Measurements from ENCODE around the gene ANKRD23.

The ANKRD23 gene

DNA sequence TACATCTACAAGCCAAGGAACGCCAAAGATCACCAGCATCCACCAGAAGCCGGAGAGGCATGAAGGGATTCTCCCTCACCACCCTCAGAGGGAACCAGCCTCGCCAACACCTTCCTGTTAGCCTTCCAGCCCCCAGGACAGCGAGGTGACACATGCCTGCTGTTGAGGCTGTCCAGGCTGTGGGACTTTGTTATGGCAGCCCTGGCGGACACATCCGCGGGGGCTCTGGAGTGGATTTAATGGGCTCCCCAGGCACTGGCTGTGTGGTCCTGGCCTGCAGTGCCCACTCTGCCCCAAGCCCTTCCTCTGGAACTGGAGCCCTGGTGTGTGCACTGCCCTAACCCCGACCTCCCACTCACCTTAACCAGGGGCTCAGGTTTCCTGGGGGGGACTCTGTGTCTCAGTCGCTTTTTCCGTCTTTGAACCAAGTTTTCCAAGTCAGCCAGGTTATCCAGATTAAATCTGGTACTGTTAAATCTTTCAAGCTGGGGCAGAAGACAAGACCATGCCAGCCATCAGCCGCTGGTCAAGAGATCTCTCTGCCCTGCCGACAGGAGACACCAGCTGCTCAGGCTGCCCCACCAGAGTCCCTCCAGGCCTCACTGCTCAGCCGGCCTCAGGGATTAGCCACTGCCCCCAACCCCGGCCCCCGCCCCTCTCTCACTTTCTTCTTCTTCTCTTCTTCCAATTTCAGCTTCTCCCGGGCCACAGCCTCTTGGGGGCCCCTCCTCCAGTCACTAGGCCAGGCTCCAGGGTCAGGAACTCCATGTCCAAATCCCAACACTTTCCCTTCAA lies 1.9 kb downstream of the ANKRD23 start:
- H3K27ac ChIP-seq, result no peak overlapping the region
- DNase-seq, result no peak
- TF ChIP-seq, protein P1, sequence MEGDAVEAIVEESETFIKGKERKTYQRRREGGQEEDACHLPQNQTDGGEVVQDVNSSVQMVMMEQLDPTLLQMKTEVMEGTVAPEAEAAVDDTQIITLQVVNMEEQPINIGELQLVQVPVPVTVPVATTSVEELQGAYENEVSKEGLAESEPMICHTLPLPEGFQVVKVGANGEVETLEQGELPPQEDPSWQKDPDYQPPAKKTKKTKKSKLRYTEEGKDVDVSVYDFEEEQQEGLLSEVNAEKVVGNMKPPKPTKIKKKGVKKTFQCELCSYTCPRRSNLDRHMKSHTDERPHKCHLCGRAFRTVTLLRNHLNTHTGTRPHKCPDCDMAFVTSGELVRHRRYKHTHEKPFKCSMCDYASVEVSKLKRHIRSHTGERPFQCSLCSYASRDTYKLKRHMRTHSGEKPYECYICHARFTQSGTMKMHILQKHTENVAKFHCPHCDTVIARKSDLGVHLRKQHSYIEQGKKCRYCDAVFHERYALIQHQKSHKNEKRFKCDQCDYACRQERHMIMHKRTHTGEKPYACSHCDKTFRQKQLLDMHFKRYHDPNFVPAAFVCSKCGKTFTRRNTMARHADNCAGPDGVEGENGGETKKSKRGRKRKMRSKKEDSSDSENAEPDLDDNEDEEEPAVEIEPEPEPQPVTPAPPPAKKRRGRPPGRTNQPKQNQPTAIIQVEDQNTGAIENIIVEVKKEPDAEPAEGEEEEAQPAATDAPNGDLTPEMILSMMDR (IDR thresholded peaks at IDR 0.05), result no peak

GRCh38 chr2:96839875-96840850 lies 3.7 kb downstream of the ANKRD23 start:
- no peak overlapping the region for H3K4me3 ChIP-seq
- DNase-seq, result no peak
- peaks cover 0 to 39% (median 17%) of the 10 kb centered on the region in 3 donors for H3K36me3 ChIP-seq
- intact Hi-C loops (cut with DNase I; ENCODE audit: low total_unique reads), result no loop called here
- TF ChIP-seq, protein P1 (IDR thresholded peaks at IDR 0.05), result no peak
- H3K9me3 ChIP-seq, result no peaks in the 10 kb centered on the region
- no peaks in the 10 kb centered on the region for H3K27me3 ChIP-seq
- H3K4me1 ChIP-seq, result peaks cover 0 to 11% (median 2%) of the 10 kb centered on the region in 4 donors
- H3K27ac ChIP-seq, result no peak overlapping the region

More for the DNA sequence above, 1.9 kb downstream of the ANKRD23 start:
- Histone ChIP-seq H3K9me3 (no peaks in the 10 kb centered on the region), H3K4me3 (no peak overlapping the region), H3K27me3 (no peaks in the 10 kb centered on the region), H3K4me1 (peaks cover 0 to 11% (median 2%) of the 10 kb centered on the region in 4 donors), H3K36me3 (peaks cover 0 to 52% (median 25%) of the 10 kb centered on the region in 3 donors)
- intact Hi-C loops (cut with DNase I; ENCODE audit: low total_unique reads), result no loop called here

DNA sequence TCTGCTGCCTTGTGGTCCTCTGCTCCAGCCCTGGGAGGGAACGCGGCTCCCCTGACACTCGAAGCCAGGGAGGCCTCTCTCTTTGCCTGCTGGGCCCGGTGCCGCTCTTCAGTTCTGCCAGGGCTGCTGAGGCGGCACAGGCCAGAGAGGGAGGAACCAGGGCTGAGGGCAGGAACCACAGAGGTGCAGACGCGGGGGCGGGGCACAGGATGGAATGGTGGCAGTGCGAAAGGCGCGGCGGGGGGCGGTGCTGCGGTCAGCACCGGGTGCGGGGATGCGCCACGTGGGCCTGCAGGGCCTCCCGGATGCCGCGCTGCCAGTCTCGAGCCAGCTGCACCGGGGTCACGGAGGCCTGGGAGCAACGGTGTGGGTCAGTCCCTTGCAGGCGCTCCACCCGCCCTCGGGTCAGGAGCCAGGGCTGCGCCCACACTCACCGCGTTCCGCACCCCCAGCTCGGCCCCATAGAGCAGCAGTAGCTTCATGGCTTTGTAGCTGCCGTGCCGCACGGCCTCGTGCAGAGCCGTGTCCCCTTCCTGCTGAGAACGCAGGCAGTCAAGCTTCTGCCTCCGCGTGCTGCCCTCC lies 4.4 kb downstream of the ANKRD23 start:
- H3K4me3 ChIP-seq, result no peak overlapping the region
- intact Hi-C loops (cut with DNase I; ENCODE audit: low total_unique reads), result no loop called here
- TF ChIP-seq, protein P1 (IDR thresholded peaks at IDR 0.05), result no peak
- H3K4me1 ChIP-seq, result peaks cover 0 to 11% (median 2%) of the 10 kb centered on the region in 4 donors
- H3K9me3 ChIP-seq, result no peaks in the 10 kb centered on the region
- H3K27ac ChIP-seq, result no peak overlapping the region
- H3K36me3 ChIP-seq, result peaks cover 0 to 47% (median 14%) of the 10 kb centered on the region in 3 donors
- no peak for DNase-seq
- no peaks in the 10 kb centered on the region for H3K27me3 ChIP-seq

DNA sequence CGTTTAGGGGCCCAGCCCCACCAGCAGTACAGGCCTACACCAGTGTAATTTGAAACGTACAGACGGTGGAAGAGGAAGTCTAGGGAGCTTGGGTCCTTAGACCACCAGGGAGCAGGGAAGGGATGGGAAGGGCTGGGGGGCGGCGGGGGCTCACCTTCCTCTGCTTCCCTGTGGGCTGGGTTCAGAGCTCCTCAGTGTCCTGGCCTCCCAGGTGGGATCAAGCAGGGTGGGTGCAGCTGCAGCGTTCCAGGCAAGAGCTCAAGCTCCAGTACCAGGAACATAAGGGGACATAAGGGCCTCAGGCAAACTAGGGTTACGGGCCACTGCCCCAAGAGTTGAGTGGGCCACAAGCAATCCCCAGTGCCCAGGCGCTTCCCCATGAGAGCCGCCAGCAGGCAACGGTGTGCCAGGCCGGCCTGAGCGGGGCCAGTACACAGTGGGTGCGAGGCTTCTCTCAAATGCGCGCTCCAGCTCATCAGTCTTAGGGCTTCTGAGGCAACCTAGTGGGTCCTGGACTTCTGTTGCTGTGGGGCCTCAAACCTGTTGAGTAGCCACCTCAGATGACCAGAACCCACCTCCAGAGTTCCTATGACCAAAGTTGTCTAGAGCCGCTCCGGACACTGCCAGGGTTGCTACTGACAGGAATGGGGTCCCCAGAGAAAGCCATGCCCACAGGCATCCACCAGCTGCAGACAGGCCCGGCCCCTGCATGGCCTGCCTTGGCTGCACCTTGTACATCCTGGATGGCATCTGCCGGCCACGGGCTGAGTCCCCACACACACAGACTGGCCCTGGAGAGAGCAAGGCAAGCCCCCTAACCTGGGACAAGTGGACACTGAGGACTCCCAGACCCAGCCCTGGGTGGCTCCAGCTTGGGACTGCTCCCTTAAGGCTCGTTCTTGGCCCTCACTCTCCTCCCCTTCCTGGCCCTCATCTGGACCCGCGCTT lies 5.2 kb downstream of the ANKRD23 start:
- Histone ChIP-seq H3K27ac (no peak overlapping the region), H3K27me3 (no peaks in the 10 kb centered on the region), H3K4me1 (peaks cover 0 to 11% (median 2%) of the 10 kb centered on the region in 4 donors), H3K9me3 (no peaks in the 10 kb centered on the region), H3K36me3 (peaks cover 0 to 53% (median 11%) of the 10 kb centered on the region in 3 donors), H3K4me3 (no peak overlapping the region)
- intact Hi-C loops (cut with DNase I; ENCODE audit: low total_unique reads), result no loop called here
- DNase-seq, result no peak
- TF ChIP-seq, protein P1 (IDR thresholded peaks at IDR 0.05), result no peak
